HCT116 (cell line): ENCODE data around the gene ATRAID. TPM values are rescaled to one million over a fixed set of nuclear protein-coding genes. Genes with fewer than 3 reads are reported as not detected.

Source experiments
- ATAC-seq: fragments of 200-7000 bp; cut with Tn5 transposase; 2 replicates; pipeline ENCODE4 v1.9.1; 2020; ENCODE audit warnings: mild to moderate bottlenecking, moderate library complexity
- Bru-seq: library from RNA; stranded (reverse); fragments of 400-500 nt; gene quantifications from one replicate; lab custom pipeline; 2021; lab: Mats Ljungman, UMichigan
- BruChase-seq, 2 experiments: library from RNA; stranded (reverse); fragments of 400-500 nt; gene quantifications; one replicate each; lab custom pipeline; 2021; lab: Mats Ljungman, UMichigan
- BruUV-seq: library from RNA; stranded (reverse); fragments of 400-500 nt; replicated peaks from 2 replicates; lab custom pipeline; 2021; lab: Mats Ljungman, UMichigan
- CTCF ChIA-PET: fragments of 300-600 bp; sonication (Branson Sonifier 250); formaldehyde crosslinking; loops from one replicate; lab custom pipeline; 2021; ENCODE audit warnings: antibody characterized with exemption; lab: Charles Lee
- POLR2A ChIA-PET: fragments of 300-600, 350-600 bp; sonication (Branson Sonifier 250); formaldehyde crosslinking; loops from one replicate; lab custom pipeline; 2021; ENCODE audit warnings: antibody characterized with exemption; lab: Charles Lee
- RAD21 ChIA-PET, 2 experiments: fragments of 300-600 bp; sonication (Branson Sonifier 250); formaldehyde crosslinking; loops; one replicate each; lab custom pipeline; 2023; ENCODE audit warnings: low total read pairs in 2 of 2; ENCODE audit not compliant: uncharacterized antibody in 2 of 2, unreplicated experiment in 2 of 2, low non-redundant PET in 1 of 2; lab: Charles Lee
- DNase-seq: peaks from one replicate; pipeline ENCODE4 v3.0.0-alpha.2; 2010; ENCODE audit warnings: low read depth, low spot score
- H2AFZ ChIP-seq: fragments of 200-600 bp; shearing (Covaris generic), sonication (generic); 2 replicates; pipeline ENCODE4 v1.6.1; 2017; ENCODE audit warnings: low read depth, mixed run types, mixed read lengths, antibody characterized with exemption, low read length; ENCODE audit not compliant: poor library complexity, severe bottlenecking
- H3K27ac ChIP-seq: 2 replicates; pipeline ENCODE4 v1.5.1; 2012; ENCODE audit warnings: low read depth, low read length
- H3K27me3 ChIP-seq: fragments of 200-600 bp; sonication (generic); 2 replicates; pipeline ENCODE4 v1.6.1; 2016; ENCODE audit warnings: mixed run types, low read length, mixed read lengths; ENCODE audit not compliant: insufficient read depth
- H3K36me3 ChIP-seq, 2 experiments: fragments of 200-500 bp in 1 of 2; fragments of 200-600 bp in 1 of 2; sonication (Bioruptor generic) in 1 of 2; sonication (generic) in 1 of 2; 2 replicates each; pipeline versions ENCODE4 v1.5.1 to v1.6.1; 2014 to 2016; ENCODE audit warnings: low read length in 2 of 2, inconsistent platforms in 1 of 2, mixed read lengths in 1 of 2, mixed run types in 1 of 2; ENCODE audit not compliant: insufficient read depth in 2 of 2, control insufficient read depth in 1 of 2
- H3K4me1 ChIP-seq, 2 experiments: fragments of 200-600 bp in 1 of 2; sonication (generic) in 1 of 2; 2 replicates each; pipeline versions ENCODE4 v1.5.1 to v1.6.1; 2012 to 2017; ENCODE audit warnings: low read length in 2 of 2, inconsistent platforms in 1 of 2, mild to moderate bottlenecking in 1 of 2, mixed read lengths in 1 of 2, mixed run types in 1 of 2, moderate library complexity in 1 of 2; ENCODE audit not compliant: insufficient read depth in 2 of 2, control insufficient read depth in 1 of 2
- H3K4me2 ChIP-seq: fragments of 200-600 bp; sonication (generic); 2 replicates; pipeline ENCODE4 v1.6.1; 2017; ENCODE audit warnings: mixed run types, low read length, mixed read lengths
- H3K4me3 ChIP-seq, 2 experiments: fragments of 200-600 bp in 1 of 2; sonication (generic) in 1 of 2; replicated peaks in 1 of 2; 2 replicates each; pipeline ENCODE4 v1.5.1; 2011 to 2016; ENCODE audit warnings: low read length in 2 of 2, control low read depth in 1 of 2, low read depth in 1 of 2, mild to moderate bottlenecking in 1 of 2, mixed read lengths in 1 of 2, mixed run types in 1 of 2
- H3K79me2 ChIP-seq: fragments of 200-600 bp; sonication (generic); 2 replicates; pipeline ENCODE4 v1.6.1; 2017; ENCODE audit warnings: mild to moderate bottlenecking, mixed run types, low read length, moderate library complexity, mixed read lengths; ENCODE audit not compliant: insufficient read depth
- H3K9ac ChIP-seq: fragments of 200-600 bp; sonication (generic); 2 replicates; pipeline ENCODE4 v1.6.1; 2016; ENCODE audit warnings: low read length, mixed read lengths
- H3K9me2 ChIP-seq: fragments of 200-600 bp; sonication (generic), shearing (Covaris generic); 2 replicates; pipeline ENCODE4 v1.6.1; 2017; ENCODE audit warnings: mixed run types, mild to moderate bottlenecking, moderate library complexity; ENCODE audit not compliant: insufficient read depth
- H3K9me3 ChIP-seq, 2 experiments: fragments of 200-500 bp in 1 of 2; fragments of 200-600 bp in 1 of 2; sonication (Bioruptor generic) in 1 of 2; sonication (generic) in 1 of 2; 2 replicates each; pipeline ENCODE4 v1.6.1; 2014 to 2017; ENCODE audit warnings: low read length in 2 of 2, mixed read lengths in 2 of 2, inconsistent platforms in 1 of 2, low read depth in 1 of 2, mild to moderate bottlenecking in 1 of 2, mixed run types in 1 of 2, moderate library complexity in 1 of 2; ENCODE audit not compliant: control insufficient read depth in 1 of 2, insufficient read depth in 1 of 2
- H4K20me1 ChIP-seq: fragments of 200-600 bp; sonication (generic), shearing (Covaris generic); 2 replicates; pipeline ENCODE4 v1.6.1; 2017; ENCODE audit warnings: mixed run types, mild to moderate bottlenecking, moderate library complexity; ENCODE audit not compliant: insufficient read depth
- CBX3 ChIP-seq: IDR thresholded peaks from 2 replicates; pipeline ENCODE4 v1.6.1; 2012; ENCODE audit warnings: low read depth
- EGR1 ChIP-seq: IDR thresholded peaks from 2 replicates; pipeline ENCODE4 v1.6.1; 2012; ENCODE audit warnings: low read depth
- ELF1 ChIP-seq: IDR thresholded peaks from 2 replicates; pipeline ENCODE4 v1.6.1; 2012; ENCODE audit warnings: low read depth, borderline replicate concordance
- POLR2A ChIP-seq: IDR thresholded peaks from 2 replicates; pipeline ENCODE4 v1.7.0; 2011; ENCODE audit warnings: borderline replicate concordance; ENCODE audit not compliant: insufficient read depth, insufficient read length; ENCODE audit errors: extremely low read depth
- RAD21 ChIP-seq: IDR thresholded peaks from 2 replicates; pipeline ENCODE4 v1.6.1; 2012; ENCODE audit warnings: low read depth, mild to moderate bottlenecking
- SRF ChIP-seq: IDR thresholded peaks from 2 replicates; pipeline ENCODE4 v1.6.1; 2012; ENCODE audit warnings: low read depth
- TCF7L2 ChIP-seq: IDR thresholded peaks from 2 replicates; pipeline ENCODE4 v1.7.0; 2011; ENCODE audit warnings: borderline replicate concordance, inconsistent platforms; ENCODE audit not compliant: insufficient read depth, insufficient read length; ENCODE audit errors: extremely low read depth
- YY1 ChIP-seq: IDR thresholded peaks from 2 replicates; pipeline ENCODE4 v1.6.1; 2011; ENCODE audit warnings: low read length, low read depth, moderate library complexity, mild to moderate bottlenecking; ENCODE audit not compliant: insufficient replicate concordance; ENCODE audit errors: extremely low read depth
- ZFX ChIP-seq: fragments of 450-650 bp; IDR thresholded peaks from 2 replicates; pipeline ENCODE4 v1.6.1; 2017
- ZNF274 ChIP-seq: fragments of 200-500 bp; sonication (Bioruptor generic); IDR thresholded peaks from 2 replicates; pipeline ENCODE4 v1.6.1; 2014; ENCODE audit warnings: mild to moderate bottlenecking, low read depth, low read length, inconsistent platforms
- intact Hi-C: fragments of 100-400 bp; cut with micrococcal nuclease; formaldehyde crosslinking; loops from 2 replicates; pipeline ENCODE4 v1.10.0; 2022
- long read RNA-seq: library from polyadenylated mRNA; unstranded; transcript quantifications from one replicate; pipeline ENCODE4 v2.0.0, GENCODE V29; 2021; ENCODE audit not compliant: unreplicated experiment
- polyA plus RNA-seq: library from polyadenylated mRNA; unstranded; fragments of >200 nt; gene quantifications from 2 replicates; pipeline ENCODE4 v1.2.1, GENCODE V29; 2012; ENCODE audit warnings: missing spikeins
- total RNA-seq: library from RNA; stranded (reverse); gene quantifications from one replicate; pipeline ENCODE4 v1.2.1, GENCODE V29; 2021; ENCODE audit not compliant: unreplicated experiment
- TF ChIP-seq, protein P1 (sequence below), 3 experiments: fragments of 200-600 bp in 1 of 3; sonication (generic) in 1 of 3; IDR thresholded peaks in 2 of 3; conservative IDR thresholded peaks in 1 of 3; 2 replicates each; pipeline ENCODE4 v1.5.1; 2012 to 2017; ENCODE audit warnings: low read depth in 2 of 3, low read length in 2 of 3, antibody characterized with exemption in 1 of 3, borderline replicate concordance in 1 of 3, control low read depth in 1 of 3, mild to moderate bottlenecking in 1 of 3, mixed read lengths in 1 of 3, mixed run types in 1 of 3, moderate library complexity in 1 of 3; ENCODE audit not compliant: insufficient read depth in 1 of 3
- TF ChIP-seq, protein P2 (sequence below): IDR thresholded peaks from 2 replicates; pipeline ENCODE4 v1.6.1; 2011; ENCODE audit warnings: mild to moderate bottlenecking, low read length, moderate library complexity; ENCODE audit not compliant: insufficient replicate concordance; ENCODE audit errors: extremely low read depth
- TF ChIP-seq, protein P3 (sequence below): IDR thresholded peaks from 2 replicates; pipeline ENCODE4 v1.6.1; 2012
- TF ChIP-seq, protein P4 (sequence below): IDR thresholded peaks from 2 replicates; pipeline ENCODE4 v1.6.1; 2012; ENCODE audit warnings: low read depth

The ATRAID gene, protein sequence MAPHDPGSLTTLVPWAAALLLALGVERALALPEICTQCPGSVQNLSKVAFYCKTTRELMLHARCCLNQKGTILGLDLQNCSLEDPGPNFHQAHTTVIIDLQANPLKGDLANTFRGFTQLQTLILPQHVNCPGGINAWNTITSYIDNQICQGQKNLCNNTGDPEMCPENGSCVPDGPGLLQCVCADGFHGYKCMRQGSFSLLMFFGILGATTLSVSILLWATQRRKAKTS
- total RNA-seq (93.6 TPM), Bru-seq, nascent RNA (percentile 92 among the genes with signal in this experiment), BruChase-seq, experiment 1, labeled RNA remaining after a 6-hour chase (percentile 92 among the genes with signal in this experiment), BruChase-seq, experiment 2, labeled RNA remaining after a 2-hour chase (percentile 86 among the genes with signal in this experiment)
- polyA plus RNA-seq: 97.4 and 124 TPM in 2 replicates
- long read RNA-seq, transcript ATRAID-202 (7 exons, 1,059 nt): minor isoform, 14 of 108 reads
- long read RNA-seq, transcript ATRAID-201 (7 exons, 1,240 nt): major isoform, 88 of 108 reads
- long read RNA-seq, partial matches to known transcripts: 4 of 108 reads
- long read RNA-seq, other reads (novel, unspliced or antisense): 2 of 108 reads

DNA sequence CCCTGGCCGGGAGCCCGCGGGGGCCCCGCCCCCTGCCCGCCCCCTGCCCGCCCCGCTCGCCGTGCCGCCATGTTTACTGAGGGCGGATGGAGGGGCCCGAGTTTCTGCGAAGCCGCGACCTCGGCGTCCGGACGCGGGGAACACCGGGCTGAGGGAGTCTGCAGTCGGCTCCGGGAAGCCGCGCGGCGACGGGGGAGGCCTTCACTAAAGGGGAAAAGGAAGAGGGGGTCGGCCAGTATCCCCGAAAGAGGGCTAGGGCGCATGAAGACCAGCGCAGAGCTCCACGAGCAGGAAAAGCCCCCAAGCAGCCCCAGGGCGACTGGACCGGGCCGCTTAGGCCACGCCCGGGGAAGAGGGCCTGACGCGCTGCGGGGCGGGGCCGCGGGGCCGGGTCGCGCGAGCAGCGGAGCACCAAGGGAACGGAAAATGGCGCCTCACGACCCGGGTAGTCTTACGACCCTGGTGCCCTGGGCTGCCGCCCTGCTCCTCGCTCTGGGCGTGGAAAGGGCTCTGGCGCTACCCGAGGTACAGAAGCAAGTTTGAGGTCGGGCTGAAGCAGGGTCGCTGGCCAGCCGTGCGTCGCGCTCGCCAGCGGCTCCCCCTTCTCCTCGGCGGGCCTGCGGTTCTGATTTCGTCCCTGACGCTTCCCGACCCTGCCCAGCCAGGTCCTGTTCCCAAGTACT, at the start of gene ATRAID, which contains the start of gene SLC5A6:
TSS of gene ATRAID (plus strand) at position 99 of the 683 bp plus-strand sequence. CDS start at position 427, 328 bp downstream.
TSS of gene SLC5A6 (minus strand) at position 326 of the 683 bp plus-strand sequence. CDS start 4,618 bp downstream, outside the sequence.
- H4K20me1 ChIP-seq: no peaks in the 10 kb centered on the region
- ATAC-seq (peak; percentile 86), DNase-seq (peak; percentile 72)
- H3K4me3 ChIP-seq: peak within 1 kb of the TSS; percentile 73 to 78
- H3K79me2 ChIP-seq: peaks cover 37% of the 10 kb centered on the region
- no TSS peak for BruUV-seq
- H3K9ac ChIP-seq: peak within 1 kb of the TSS; percentile 94
- ChIA-PET RAD21 (no interaction called here), POLR2A (interaction anchor here (1.0 to 1.5 kb wide), 2 partner anchors 62 to 252 kb away, joined by 3 to 4 read pairs; no protein-coding TSS in a partner anchor), CTCF (interaction anchor here (1.0 kb wide), 1 partner anchor 21 kb away, joined by 3 read pairs; no protein-coding TSS in a partner anchor)
- intact Hi-C loops: no loop called here
- H2AFZ ChIP-seq: no peak within 1 kb of the TSS
- no peaks in the 10 kb centered on the region for H3K27me3 ChIP-seq
- peak within 1 kb of the TSS; percentile 87 for H3K4me2 ChIP-seq
- H3K27ac ChIP-seq: peak within 1 kb of the TSS; percentile 91
- no peaks in the 10 kb centered on the region for H3K9me3 ChIP-seq
- H3K36me3 ChIP-seq: peaks cover 10 to 18% of the 10 kb centered on the region in 2 experiments; a peak in 2 of 4 replicates
- H3K4me1 ChIP-seq: peaks cover 3 to 21% of the 10 kb centered on the region in 2 experiments; a peak in 3 of 4 replicates
- no peaks in the 10 kb centered on the region for H3K9me2 ChIP-seq
- TF ChIP-seq, protein P1, sequence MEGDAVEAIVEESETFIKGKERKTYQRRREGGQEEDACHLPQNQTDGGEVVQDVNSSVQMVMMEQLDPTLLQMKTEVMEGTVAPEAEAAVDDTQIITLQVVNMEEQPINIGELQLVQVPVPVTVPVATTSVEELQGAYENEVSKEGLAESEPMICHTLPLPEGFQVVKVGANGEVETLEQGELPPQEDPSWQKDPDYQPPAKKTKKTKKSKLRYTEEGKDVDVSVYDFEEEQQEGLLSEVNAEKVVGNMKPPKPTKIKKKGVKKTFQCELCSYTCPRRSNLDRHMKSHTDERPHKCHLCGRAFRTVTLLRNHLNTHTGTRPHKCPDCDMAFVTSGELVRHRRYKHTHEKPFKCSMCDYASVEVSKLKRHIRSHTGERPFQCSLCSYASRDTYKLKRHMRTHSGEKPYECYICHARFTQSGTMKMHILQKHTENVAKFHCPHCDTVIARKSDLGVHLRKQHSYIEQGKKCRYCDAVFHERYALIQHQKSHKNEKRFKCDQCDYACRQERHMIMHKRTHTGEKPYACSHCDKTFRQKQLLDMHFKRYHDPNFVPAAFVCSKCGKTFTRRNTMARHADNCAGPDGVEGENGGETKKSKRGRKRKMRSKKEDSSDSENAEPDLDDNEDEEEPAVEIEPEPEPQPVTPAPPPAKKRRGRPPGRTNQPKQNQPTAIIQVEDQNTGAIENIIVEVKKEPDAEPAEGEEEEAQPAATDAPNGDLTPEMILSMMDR (IDR thresholded peaks at IDR 0.05 in 2 of 3, conservative IDR thresholded peaks at IDR 0.05 in 1 of 3; ENCODE audit: borderline replicate concordance in 1 of 3, insufficient read depth in 1 of 3, low read depth in 2 of 3, low read length in 2 of 3): no peak
- peak; percentile 93 for TF ChIP-seq ZFX
- TF ChIP-seq ZNF274: no peak
- TF ChIP-seq EGR1: peak; percentile 61
- peak; percentile 79 for TF ChIP-seq POLR2A
- no peak for TF ChIP-seq SRF
- TF ChIP-seq, protein P2, sequence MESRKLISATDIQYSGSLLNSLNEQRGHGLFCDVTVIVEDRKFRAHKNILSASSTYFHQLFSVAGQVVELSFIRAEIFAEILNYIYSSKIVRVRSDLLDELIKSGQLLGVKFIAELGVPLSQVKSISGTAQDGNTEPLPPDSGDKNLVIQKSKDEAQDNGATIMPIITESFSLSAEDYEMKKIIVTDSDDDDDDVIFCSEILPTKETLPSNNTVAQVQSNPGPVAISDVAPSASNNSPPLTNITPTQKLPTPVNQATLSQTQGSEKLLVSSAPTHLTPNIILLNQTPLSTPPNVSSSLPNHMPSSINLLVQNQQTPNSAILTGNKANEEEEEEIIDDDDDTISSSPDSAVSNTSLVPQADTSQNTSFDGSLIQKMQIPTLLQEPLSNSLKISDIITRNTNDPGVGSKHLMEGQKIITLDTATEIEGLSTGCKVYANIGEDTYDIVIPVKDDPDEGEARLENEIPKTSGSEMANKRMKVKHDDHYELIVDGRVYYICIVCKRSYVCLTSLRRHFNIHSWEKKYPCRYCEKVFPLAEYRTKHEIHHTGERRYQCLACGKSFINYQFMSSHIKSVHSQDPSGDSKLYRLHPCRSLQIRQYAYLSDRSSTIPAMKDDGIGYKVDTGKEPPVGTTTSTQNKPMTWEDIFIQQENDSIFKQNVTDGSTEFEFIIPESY: peak; percentile 57
- no peak for TF ChIP-seq RAD21
- TF ChIP-seq, protein P3, sequence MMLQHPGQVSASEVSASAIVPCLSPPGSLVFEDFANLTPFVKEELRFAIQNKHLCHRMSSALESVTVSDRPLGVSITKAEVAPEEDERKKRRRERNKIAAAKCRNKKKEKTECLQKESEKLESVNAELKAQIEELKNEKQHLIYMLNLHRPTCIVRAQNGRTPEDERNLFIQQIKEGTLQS: no peak
- peak; percentile 95 for TF ChIP-seq YY1
- TF ChIP-seq, protein P4, sequence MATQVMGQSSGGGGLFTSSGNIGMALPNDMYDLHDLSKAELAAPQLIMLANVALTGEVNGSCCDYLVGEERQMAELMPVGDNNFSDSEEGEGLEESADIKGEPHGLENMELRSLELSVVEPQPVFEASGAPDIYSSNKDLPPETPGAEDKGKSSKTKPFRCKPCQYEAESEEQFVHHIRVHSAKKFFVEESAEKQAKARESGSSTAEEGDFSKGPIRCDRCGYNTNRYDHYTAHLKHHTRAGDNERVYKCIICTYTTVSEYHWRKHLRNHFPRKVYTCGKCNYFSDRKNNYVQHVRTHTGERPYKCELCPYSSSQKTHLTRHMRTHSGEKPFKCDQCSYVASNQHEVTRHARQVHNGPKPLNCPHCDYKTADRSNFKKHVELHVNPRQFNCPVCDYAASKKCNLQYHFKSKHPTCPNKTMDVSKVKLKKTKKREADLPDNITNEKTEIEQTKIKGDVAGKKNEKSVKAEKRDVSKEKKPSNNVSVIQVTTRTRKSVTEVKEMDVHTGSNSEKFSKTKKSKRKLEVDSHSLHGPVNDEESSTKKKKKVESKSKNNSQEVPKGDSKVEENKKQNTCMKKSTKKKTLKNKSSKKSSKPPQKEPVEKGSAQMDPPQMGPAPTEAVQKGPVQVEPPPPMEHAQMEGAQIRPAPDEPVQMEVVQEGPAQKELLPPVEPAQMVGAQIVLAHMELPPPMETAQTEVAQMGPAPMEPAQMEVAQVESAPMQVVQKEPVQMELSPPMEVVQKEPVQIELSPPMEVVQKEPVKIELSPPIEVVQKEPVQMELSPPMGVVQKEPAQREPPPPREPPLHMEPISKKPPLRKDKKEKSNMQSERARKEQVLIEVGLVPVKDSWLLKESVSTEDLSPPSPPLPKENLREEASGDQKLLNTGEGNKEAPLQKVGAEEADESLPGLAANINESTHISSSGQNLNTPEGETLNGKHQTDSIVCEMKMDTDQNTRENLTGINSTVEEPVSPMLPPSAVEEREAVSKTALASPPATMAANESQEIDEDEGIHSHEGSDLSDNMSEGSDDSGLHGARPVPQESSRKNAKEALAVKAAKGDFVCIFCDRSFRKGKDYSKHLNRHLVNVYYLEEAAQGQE: no peak
- no peak for TF ChIP-seq TCF7L2
- no peak; the same call in 1 of the 2 replicates for TF ChIP-seq ELF1
- no peak for TF ChIP-seq CBX3
